ENCODE results near the gene C4B. TPM values are rescaled to one million over a fixed set of nuclear protein-coding genes. Genes with fewer than 3 reads are reported as not detected.
"Not testable (repeated sequence)": the region's sequence is repeated elsewhere in the genome, so short reads cannot be mapped to it uniquely, and the experiment has no call there.

C4B gene
- 2.7 TPM in 2 replicates for total RNA-seq (2021)
- long read RNA-seq: 0 reads

- not testable (repeated sequence) for H3K27ac Mint-ChIP-seq; H3T11ph ChIP-seq (ENCODE audit: low read length)
- WGBS (ENCODE audit: extremely low coverage, insufficient read length, low lambda C conversion rate): no CpG with 5 or more reads among the region's 6 CpGs
Observed at GRCh38 chr6:32014547-32014946, at the start of gene C4B. C4B (plus strand) TSS chr6:32014795; CDS start chr6:32014846, 51 bp downstream.

More at GRCh38 chr6:32014547-32014946, at the start of gene C4B:
- not testable (repeated sequence) for DNase-seq; H3K56ac ChIP-seq (ENCODE audit: insufficient read length, low read depth, low read length); H2BK15ac ChIP-seq (ENCODE audit: low read depth, low read length); H3K4me3 Mint-ChIP-seq; H3K14ac ChIP-seq (ENCODE audit: insufficient read depth, low read length); H3K18ac ChIP-seq (ENCODE audit: insufficient read length, low read depth, low read length); H3K36me3 Mint-ChIP-seq (ENCODE audit: insufficient read depth in 1 of 3, low read depth in 3 of 3); H3K9me3 ChIP-seq (ENCODE audit: control insufficient read depth, low read depth, low read length); H3K79me2 ChIP-seq (ENCODE audit: insufficient read depth, low read length); H2AK5ac ChIP-seq (ENCODE audit: insufficient read length, low read length); H2BK5ac ChIP-seq (ENCODE audit: insufficient read length, low read length); H2BK120ac ChIP-seq (ENCODE audit: low read depth, low read length, poor library complexity, severe bottlenecking); H3K23ac ChIP-seq (ENCODE audit: insufficient read length, low read depth, low read length); H3K27me3 Mint-ChIP-seq (ENCODE audit: low read depth); H4K8ac ChIP-seq (replicated peaks; ENCODE audit: insufficient read length, low read depth, low read length); H3K9ac ChIP-seq (ENCODE audit: extremely low read depth, insufficient read length, low read length); H2AFZ ChIP-seq (ENCODE audit: low read length); H3K4ac ChIP-seq (ENCODE audit: low read depth, low read length); H4K20me1 ChIP-seq (ENCODE audit: control insufficient read depth, insufficient read depth, insufficient read length); H3K9me3 Mint-ChIP-seq; H2BK12ac ChIP-seq (ENCODE audit: insufficient read length, low read depth, low read length); H3K4me1 Mint-ChIP-seq; H3K4me2 ChIP-seq (ENCODE audit: insufficient read depth, insufficient read length, low read length); H2BK20ac ChIP-seq (ENCODE audit: low read depth, low read length, poor library complexity, severe bottlenecking); H3K27ac ChIP-seq (ENCODE audit: insufficient read length, low read depth, low read length); H3K27me3 ChIP-seq (ENCODE audit: insufficient read depth, low read length); H3K23me2 ChIP-seq (ENCODE audit: insufficient read length, low read depth, low read length, poor library complexity, severe bottlenecking); H4K5ac ChIP-seq (ENCODE audit: insufficient read length, low read depth, low read length); H3K79me1 ChIP-seq (ENCODE audit: insufficient read depth, low read depth, low read length, poor library complexity, severe bottlenecking); H3K4me1 ChIP-seq (ENCODE audit: insufficient read depth, low read length); H4K91ac ChIP-seq (ENCODE audit: insufficient read length, low read depth, low read length)
